DND-41 (cell line): ENCODE measurements around the gene MAP3K6.

Experiments used
- CTCF ChIP-seq: IDR thresholded peaks from 2 replicates; pipeline ENCODE4 v1.5.1; 2012; ENCODE audit warnings: borderline replicate concordance, low read length, moderate library complexity, mild to moderate bottlenecking; ENCODE audit not compliant: poor library complexity, severe bottlenecking; ENCODE audit errors: extremely low read depth
- EZH2 ChIP-seq: IDR thresholded peaks from 3 replicates; pipeline ENCODE4 v1.6.1; 2012; ENCODE audit warnings: borderline replicate concordance, low read depth, mild to moderate bottlenecking, moderate library complexity, low read length, inconsistent platforms; ENCODE audit not compliant: severe bottlenecking

- no peak for TF ChIP-seq EZH2
- no peak for TF ChIP-seq CTCF
Measured at GRCh38 chr1:27353166-27353565, 13.6 kb downstream of the MAP3K6 start.
